ENCODE measurements around the gene SYTL2.
"Not testable (repeated sequence)": the region's sequence is repeated elsewhere in the genome, so short reads cannot be mapped to it uniquely, and the experiment has no call there.

DNA sequence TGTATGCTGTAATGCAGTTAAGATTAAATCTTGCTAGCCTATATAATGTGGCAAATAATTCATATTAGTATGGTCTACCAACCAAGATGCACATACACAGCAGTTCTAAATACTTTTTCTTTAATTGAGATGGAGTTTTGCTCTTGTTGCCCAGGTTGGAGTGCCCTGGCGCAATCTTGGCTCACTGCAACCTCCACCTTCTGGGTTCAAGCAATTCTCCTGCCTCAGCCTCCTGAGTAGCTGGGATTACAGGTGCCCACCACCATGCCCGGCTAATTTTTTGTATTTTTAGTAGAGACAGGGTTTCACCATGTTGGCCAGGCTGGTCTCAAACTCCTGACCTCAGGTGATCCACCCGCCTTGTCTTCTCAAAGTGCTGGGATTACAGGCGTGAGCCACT lies 156.6 kb downstream of the SYTL2 start:
- TF ChIP-seq, protein P1, sequence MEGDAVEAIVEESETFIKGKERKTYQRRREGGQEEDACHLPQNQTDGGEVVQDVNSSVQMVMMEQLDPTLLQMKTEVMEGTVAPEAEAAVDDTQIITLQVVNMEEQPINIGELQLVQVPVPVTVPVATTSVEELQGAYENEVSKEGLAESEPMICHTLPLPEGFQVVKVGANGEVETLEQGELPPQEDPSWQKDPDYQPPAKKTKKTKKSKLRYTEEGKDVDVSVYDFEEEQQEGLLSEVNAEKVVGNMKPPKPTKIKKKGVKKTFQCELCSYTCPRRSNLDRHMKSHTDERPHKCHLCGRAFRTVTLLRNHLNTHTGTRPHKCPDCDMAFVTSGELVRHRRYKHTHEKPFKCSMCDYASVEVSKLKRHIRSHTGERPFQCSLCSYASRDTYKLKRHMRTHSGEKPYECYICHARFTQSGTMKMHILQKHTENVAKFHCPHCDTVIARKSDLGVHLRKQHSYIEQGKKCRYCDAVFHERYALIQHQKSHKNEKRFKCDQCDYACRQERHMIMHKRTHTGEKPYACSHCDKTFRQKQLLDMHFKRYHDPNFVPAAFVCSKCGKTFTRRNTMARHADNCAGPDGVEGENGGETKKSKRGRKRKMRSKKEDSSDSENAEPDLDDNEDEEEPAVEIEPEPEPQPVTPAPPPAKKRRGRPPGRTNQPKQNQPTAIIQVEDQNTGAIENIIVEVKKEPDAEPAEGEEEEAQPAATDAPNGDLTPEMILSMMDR (conservative IDR thresholded peaks at IDR 0.05; ENCODE audit: low read depth, low read length) = not testable (repeated sequence)
- not testable (repeated sequence) for TF ChIP-seq EZH2 (IDR thresholded peaks at IDR 0.05; ENCODE audit: borderline replicate concordance, low read depth, low read length, poor library complexity, severe bottlenecking)
